Uterus (tissue), 4 donors: ENCODE data around the gene ADGRL3. TPM values are rescaled to one million over a fixed set of nuclear protein-coding genes. Genes with fewer than 3 reads are reported as not detected.
"Not testable (repeated sequence)": the region's sequence is repeated elsewhere in the genome, so short reads cannot be mapped to it uniquely, and the experiment has no call there.

ENCODE experiments used
- DNase-seq, 2 donors: peaks; one replicate each; pipeline ENCODE4 v3.0.0-alpha.2; 2019 to 2020
- H3K27ac ChIP-seq, 2 donors: fragments of 200-600 bp; sonication (generic); 1 replicate in 1 of 2; 2 replicates in 1 of 2; pipeline ENCODE4 v1.5.1; 2016 to 2018
- H3K27me3 ChIP-seq, 2 donors: fragments of 200-600 bp; sonication (generic); one replicate each; pipeline ENCODE4 v1.5.1; 2018 to 2019; ENCODE audit warnings: control low read depth in 1 of 2
- H3K36me3 ChIP-seq, 2 donors: fragments of 200-600 bp; sonication (generic); one replicate each; pipeline ENCODE4 v1.5.1; 2019; ENCODE audit warnings: control low read depth in 1 of 2
- H3K4me1 ChIP-seq, 2 donors: fragments of 200-600 bp; sonication (generic); one replicate each; pipeline ENCODE4 v1.5.1; 2018 to 2019; ENCODE audit warnings: control low read depth in 1 of 2
- H3K4me3 ChIP-seq, 2 donors: fragments of 200-600 bp; sonication (generic); 1 replicate in 1 of 2; 2 replicates in 1 of 2; pipeline ENCODE4 v1.5.1; 2018 to 2019; ENCODE audit warnings: mild to moderate bottlenecking in 1 of 2
- H3K9me3 ChIP-seq, 2 donors: fragments of 200-600 bp; sonication (generic); one replicate each; pipeline ENCODE4 v1.5.1; 2019; ENCODE audit warnings: control low read depth in 1 of 2
- CTCF ChIP-seq, 4 experiments: fragments of 200-600 bp in 2 of 4; fragments of 450-650 bp in 2 of 4; sonication (generic) in 2 of 4; IDR thresholded peaks; one replicate each; pipeline ENCODE4 v1.5.1; 2016 to 2019; ENCODE audit warnings: antibody characterized with exemption in 4 of 4, mild to moderate bottlenecking in 2 of 4, moderate library complexity in 1 of 4
- POLR2A ChIP-seq, 2 donors: fragments of 450-650 bp; IDR thresholded peaks; one replicate each; pipeline ENCODE4 v1.6.1; 2016; ENCODE audit warnings: antibody characterized with exemption in 2 of 2, mild to moderate bottlenecking in 1 of 2, moderate library complexity in 1 of 2
- intact Hi-C: fragments of 100-400 bp; cut with DNase I; formaldehyde crosslinking; loops from one replicate; pipeline ENCODE4 v1.15.1; 2023; ENCODE audit warnings: low total_unique reads
- total RNA-seq, 4 donors: library from RNA; depleted of rRNA in 3 of 4; stranded (reverse); fragments of >200 nt in 3 of 4; gene quantifications; one replicate each; pipeline versions ENCODE4 v1.1.0 to v1.2.4, GENCODE V29; 2014 to 2023
- donor health status: DM: yes; HTN: yes; CAD: no.

ADGRL3 gene
- total RNA-seq, 4 donors from 2014 or later, result 31.5 to 411 (median 74.3) TPM

DNA sequence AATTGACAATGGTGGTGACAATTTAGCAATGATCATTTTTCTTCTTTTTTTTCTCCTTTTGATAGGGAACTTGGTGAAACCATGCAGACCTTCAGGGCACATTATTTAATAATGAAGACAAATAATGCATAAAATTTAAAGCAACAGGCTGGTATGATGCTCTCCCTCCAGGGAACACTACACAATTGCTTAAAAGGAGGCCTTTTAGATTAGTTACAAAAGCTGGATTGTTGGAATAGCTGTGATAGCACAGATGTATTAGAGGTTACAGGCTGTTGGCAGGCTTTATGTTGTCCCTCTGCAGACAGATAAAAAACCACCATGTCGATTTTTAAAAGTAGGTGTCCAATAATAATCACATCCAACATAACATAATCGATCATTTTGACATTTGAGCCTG is 307.0 kb downstream of the ADGRL3 start:
- Histone ChIP-seq H3K9me3 (no peaks in the 10 kb centered on the region), H3K27me3 (no peaks in the 10 kb centered on the region), H3K4me1 (no peaks in the 10 kb centered on the region), H3K4me3 (no peak overlapping the region), H3K36me3 (no peaks in the 10 kb centered on the region), H3K27ac (no peak overlapping the region)
- TF ChIP-seq POLR2A (IDR thresholded peaks at IDR 0.05), result no peak
- TF ChIP-seq CTCF (IDR thresholded peaks at IDR 0.05), result no peak
- no peak for DNase-seq
- intact Hi-C loops, result no loop called here

- H3K27me3 ChIP-seq, intact Hi-C loops, H3K9me3 ChIP-seq, DNase-seq, H3K4me3 ChIP-seq, H3K27ac ChIP-seq, H3K36me3 ChIP-seq, H3K4me1 ChIP-seq: not testable (repeated sequence)
These were observed 309.7 kb downstream of the ADGRL3 start for GRCh38 chr4:61509721-61510241.

GRCh38 chr4:61511716-61512488 is 311.8 kb downstream of the ADGRL3 start:
- intact Hi-C loops, result no loop called here
- TF ChIP-seq POLR2A (IDR thresholded peaks at IDR 0.05) (no peak), CTCF (IDR thresholded peaks at IDR 0.05) (no peak)
- Histone ChIP-seq H3K27ac (no peak overlapping the region), H3K36me3 (no peaks in the 10 kb centered on the region), H3K4me1 (no peaks in the 10 kb centered on the region), H3K27me3 (no peaks in the 10 kb centered on the region), H3K4me3 (no peak overlapping the region), H3K9me3 (no peaks in the 10 kb centered on the region)
- no peak for DNase-seq

DNA sequence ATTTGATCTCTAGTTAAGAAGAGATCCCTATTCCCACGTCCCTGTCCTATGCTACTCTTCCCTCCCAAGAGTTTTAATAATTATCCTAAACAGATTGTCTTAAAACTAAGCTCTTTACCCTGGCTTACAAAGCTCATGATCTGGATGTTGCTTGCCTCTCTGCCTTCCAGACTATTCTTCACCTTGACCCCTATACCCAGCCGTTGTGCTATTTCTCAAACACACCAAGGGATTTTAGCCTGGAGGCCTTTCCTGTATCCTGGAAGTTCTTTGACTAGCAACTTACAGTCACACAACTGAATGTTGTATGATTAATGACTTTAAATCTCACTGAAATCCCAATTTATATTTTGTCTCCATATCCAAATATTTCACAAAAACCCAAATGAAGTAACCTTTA is 314.9 kb downstream of the ADGRL3 start:
- TF ChIP-seq CTCF (IDR thresholded peaks at IDR 0.05), result no peak
- no peak for TF ChIP-seq POLR2A (IDR thresholded peaks at IDR 0.05)
- H3K4me3 ChIP-seq, result no peak overlapping the region
- intact Hi-C loops, result no loop called here
- no peak overlapping the region for H3K27ac ChIP-seq
- no peaks in the 10 kb centered on the region for H3K4me1 ChIP-seq
- H3K9me3 ChIP-seq, result no peaks in the 10 kb centered on the region
- no peaks in the 10 kb centered on the region for H3K27me3 ChIP-seq
- DNase-seq, result no peak
- H3K36me3 ChIP-seq, result no peaks in the 10 kb centered on the region

GRCh38 chr4:61517144-61517543 is 317.0 kb downstream of the ADGRL3 start:
- Histone ChIP-seq H3K27me3 (no peaks in the 10 kb centered on the region), H3K4me3 (no peak overlapping the region), H3K36me3 (no peaks in the 10 kb centered on the region), H3K9me3 (no peaks in the 10 kb centered on the region), H3K27ac (no peak overlapping the region), H3K4me1 (no peaks in the 10 kb centered on the region)
- TF ChIP-seq POLR2A (IDR thresholded peaks at IDR 0.05) (no peak), CTCF (IDR thresholded peaks at IDR 0.05) (no peak)
- intact Hi-C loops, result no loop called here
- no peak for DNase-seq
